HepG2 (cell line): ENCODE data around the gene IGFN1. TPM values are rescaled to one million over a fixed set of nuclear protein-coding genes. Genes with fewer than 3 reads are reported as not detected.

Experiments used
- ATAC-seq: fragments of 200-7000 bp; cut with Tn5 transposase; 3 replicates; pipeline ENCODE4 v1.9.1; 2020; ENCODE audit warnings: mild to moderate bottlenecking, moderate library complexity
- BruUV-seq: library from RNA; stranded (reverse); fragments of 400-500 nt; replicated peaks from 2 replicates; lab custom pipeline; 2021; lab: Mats Ljungman, UMichigan
- CTCF ChIA-PET: fragments of 300-600 bp; formaldehyde crosslinking; extraction: SDS; loops from one replicate; lab custom pipeline; 2021; ENCODE audit warnings: low total read pairs, inconsistent platforms, low intra/inter-chr PET ratio; lab: Yijun Ruan, JAX
- POLR2A ChIA-PET: fragments of 350-600 bp; sonication (Branson Sonifier 250); formaldehyde crosslinking; loops from one replicate; lab custom pipeline; 2020; ENCODE audit warnings: antibody characterized with exemption, inconsistent platforms; lab: Yijun Ruan, JAX
- DNase-seq: peaks from one replicate; pipeline ENCODE4 v3.0.0-alpha.2; 2015; ENCODE audit warnings: low spot score
- FAIRE-seq: peaks from 3 replicates; lab custom pipeline; 2011; peaks lifted over from hg19 to GRCh38; lab: Jason Lieb, UNC
- H2AFZ ChIP-seq: one replicate; pipeline ENCODE4 v1.6.1; 2011; ENCODE audit warnings: low read length, inconsistent platforms
- H3K27ac ChIP-seq: fragments of 300-600 bp; 3 replicates; pipeline ENCODE4 v1.8.0; 2011; ENCODE audit warnings: mixed run types, mild to moderate bottlenecking, mixed read lengths, low read length, inconsistent platforms; ENCODE audit not compliant: insufficient read depth; ENCODE audit errors: extremely low read length
- H3K27me3 ChIP-seq, 2 experiments: fragments of 200-600 bp in 1 of 2; 2 replicates in 1 of 2; 3 replicates in 1 of 2; pipeline versions ENCODE4 v1.6.0 to v1.8.0; 2011; ENCODE audit warnings: low read length in 2 of 2, mild to moderate bottlenecking in 2 of 2, moderate library complexity in 2 of 2, inconsistent platforms in 1 of 2; ENCODE audit not compliant: insufficient read depth in 2 of 2, control insufficient read depth in 1 of 2
- H3K36me3 ChIP-seq, 2 experiments: fragments of 200-600 bp in 1 of 2; replicated peaks in 1 of 2; 2 replicates in 1 of 2; 3 replicates in 1 of 2; pipeline versions ENCODE4 v1.5.1 to v1.8.0; 2011; ENCODE audit warnings: low read length in 2 of 2, inconsistent platforms in 1 of 2; ENCODE audit not compliant: insufficient read depth in 2 of 2, control insufficient read depth in 1 of 2
- H3K4me1 ChIP-seq: 2 replicates; pipeline ENCODE4 v1.5.1; 2012; ENCODE audit warnings: low read length, inconsistent platforms; ENCODE audit not compliant: insufficient read depth
- H3K4me2 ChIP-seq: 2 replicates; pipeline ENCODE4 v1.6.0; 2011; ENCODE audit warnings: low read depth, low read length, inconsistent platforms
- H3K4me3 ChIP-seq, 3 experiments: fragments of 200-600 bp in 1 of 3; sonication (generic), shearing (Covaris generic) in 1 of 3; replicated peaks in 1 of 3; 2 replicates each; pipeline ENCODE4 v1.5.1; 2011 to 2016; ENCODE audit warnings: low read length in 3 of 3, inconsistent platforms in 2 of 3, low read depth in 2 of 3, mild to moderate bottlenecking in 2 of 3, control low read depth in 1 of 3, mixed read lengths in 1 of 3; ENCODE audit not compliant: insufficient read depth in 1 of 3
- H3K79me2 ChIP-seq: one replicate; pipeline ENCODE4 v1.6.1; 2011; ENCODE audit warnings: low read length, inconsistent platforms; ENCODE audit not compliant: insufficient read depth
- H3K9ac ChIP-seq: 2 replicates; pipeline ENCODE4 v1.6.0; 2011; ENCODE audit warnings: mild to moderate bottlenecking, low read depth, low read length, inconsistent platforms; ENCODE audit not compliant: insufficient read depth
- H3K9me3 ChIP-seq: 2 replicates; pipeline ENCODE4 v1.5.1; 2012; ENCODE audit warnings: mild to moderate bottlenecking, low read length
- H4K20me1 ChIP-seq: 2 replicates; pipeline ENCODE4 v1.6.0; 2011; ENCODE audit warnings: inconsistent platforms, mild to moderate bottlenecking, low read length, moderate library complexity; ENCODE audit not compliant: insufficient read depth
- KDM3A ChIP-seq: IDR thresholded peaks from 2 replicates; pipeline ENCODE4 v1.6.1; 2018; ENCODE audit warnings: low read depth, missing compliant biosample characterization
- NR1H2 ChIP-seq: sonication (generic); formaldehyde crosslinking; IDR thresholded peaks from 2 replicates; pipeline ENCODE4 v1.8.1; 2022; ENCODE audit warnings: low read depth, missing genetic modification reagents, borderline replicate concordance
- POGK ChIP-seq: sonication (generic); formaldehyde crosslinking; conservative IDR thresholded peaks from 2 replicates; pipeline ENCODE4 v1.8.0; 2022; ENCODE audit warnings: mild to moderate bottlenecking, moderate library complexity, missing genetic modification reagents
- RBAK ChIP-seq: sonication (generic); formaldehyde crosslinking; IDR thresholded peaks from 2 replicates; pipeline ENCODE4 v1.5.1; 2020; ENCODE audit warnings: mild to moderate bottlenecking, missing genetic modification reagents
- ZNF275 ChIP-seq: sonication (generic); formaldehyde crosslinking; IDR thresholded peaks from 2 replicates; pipeline ENCODE4 v1.8.0; 2022; ENCODE audit warnings: missing genetic modification reagents, mild to moderate bottlenecking, inconsistent platforms, borderline replicate concordance
- ZNF687 ChIP-seq: sonication (generic); formaldehyde crosslinking; IDR thresholded peaks from 2 replicates; pipeline ENCODE4 v1.5.1; 2020; ENCODE audit warnings: mild to moderate bottlenecking, missing genetic modification reagents, moderate library complexity
- ZNF7 ChIP-seq: IDR thresholded peaks from 2 replicates; pipeline ENCODE4 v1.6.1; 2016; ENCODE audit warnings: missing biosample characterization, missing genetic modification reagents
- ZNF879 ChIP-seq: sonication (generic); formaldehyde crosslinking; IDR thresholded peaks from 2 replicates; pipeline ENCODE4 v1.8.1; 2023; ENCODE audit warnings: missing genetic modification reagents
- WGBS: methylation state at CpG from one replicate; pipeline ENCODE4 v1.1.6; 2017; ENCODE audit warnings: low lambda C conversion rate; 5-methylcytosine and 5-hydroxymethylcytosine counted together
- in situ Hi-C: cut with HindIII; loops from 2 replicates; pipeline ENCODE4 v1.10.0; 2017; ENCODE audit warnings: low pct_unique_long_range_greater_than_20kb; ENCODE audit not compliant: extremely low pct_ligation_motif_present
- intact Hi-C: fragments of 100-400 bp; cut with micrococcal nuclease; formaldehyde crosslinking; loops from one replicate; pipeline ENCODE4 v1.10.0; 2022; ENCODE audit not compliant: unreplicated experiment
- polyA plus RNA-seq, 8 experiments: library from polyadenylated mRNA; depleted of rRNA in 3 of 8; stranded (reverse) in 7 of 8; unstranded in 1 of 8; fragments of >200 nt; fragmentation: Illumina TruSeq in 4 of 8; extraction: Trizol in 4 of 8; gene quantifications; 2 replicates each; pipeline versions ENCODE4 v1.2.1 to v1.2.3, GENCODE V29; 2011 to 2016; ENCODE audit warnings: low read depth in 4 of 8, missing spikeins in 1 of 8, mixed read lengths in 1 of 8; ENCODE audit not compliant: insufficient read depth in 1 of 8
- total RNA-seq, 5 experiments: library from RNA; depleted of rRNA; stranded (reverse); fragments of >200 nt; fragmentation: Illumina TruSeq; extraction: Trizol; gene quantifications; 2 replicates each; pipeline ENCODE4 v1.2.3, GENCODE V29; 2016; ENCODE audit warnings: low read depth in 1 of 5

The IGFN1 gene
- total and polyA plus RNA-seq, 2 of the 13 experiments (the other 11 are each of a cell fraction or from before 2014, with no cell fraction given): 0.04 to 0.05 TPM

GRCh38 chr1:201143726-201144635, 46.6 kb upstream of the IGFN1 start (continued):
- no peak for TF ChIP-seq ZNF687 (CRISPR knock-in tag)

GRCh38 chr1:201144701-201145100, 45.9 kb upstream of the IGFN1 start:
- in situ Hi-C loops: loop anchor here (5.0 kb wide), 1 partner anchor 73 kb away; no protein-coding TSS in a partner anchor
- CTCF ChIA-PET: no interaction called here
- WGBS: 80% methylated on average over 5 of the region's 5 CpGs
- ATAC-seq (no peak), FAIRE-seq (no peak), DNase-seq (no peak)
- Histone ChIP-seq H3K4me3 (no peak overlapping the region), H3K4me1 (no peaks in the 10 kb centered on the region), H3K27me3 (no peaks in the 10 kb centered on the region), H2AFZ (no peak overlapping the region), H3K27ac (no peak overlapping the region), H3K79me2 (no peaks in the 10 kb centered on the region), H3K36me3 (peaks cover 33 to 95% of the 10 kb centered on the region in 2 experiments), H3K9ac (no peak overlapping the region), H3K4me2 (no peak overlapping the region), H4K20me1 (0 out of 2 replicates have a peak, but pooled peaks cover 4% of the 10 kb centered on the region), H3K9me3 (no peaks in the 10 kb centered on the region)
- TF ChIP-seq ZNF879 (CRISPR knock-in tag) (no peak), ZNF275 (CRISPR knock-in tag) (no peak), POGK (CRISPR knock-in tag) (no peak), ZNF7 (no peak), RBAK (no peak), NR1H2 (CRISPR knock-in tag) (no peak), KDM3A (CRISPR knock-in tag) (no peak)
- intact Hi-C loops: no loop called here
- POLR2A ChIA-PET: no interaction called here
- BruUV-seq: no TSS peak
